NCI-H2227 treated with DMSO at 0.1 percent for 48 hours (cell line): ENCODE measurements around the gene IQCE.

Experiments
- DNase-seq: peaks from one replicate; lab custom pipeline; 2025; lab: John Stamatoyannopoulos, UW

Gene IQCE

GRCh38 chr7:2619116-2619515 is 60.3 kb downstream of the IQCE start:
- no peak for DNase-seq

GRCh38 chr7:2621061-2621828 is 62.5 kb downstream of the IQCE start:
- DNase-seq = peak; percentile 8

- DNase-seq = no peak
Measured at GRCh38 chr7:2621948-2622640, 63.3 kb downstream of the IQCE start.

DNA sequence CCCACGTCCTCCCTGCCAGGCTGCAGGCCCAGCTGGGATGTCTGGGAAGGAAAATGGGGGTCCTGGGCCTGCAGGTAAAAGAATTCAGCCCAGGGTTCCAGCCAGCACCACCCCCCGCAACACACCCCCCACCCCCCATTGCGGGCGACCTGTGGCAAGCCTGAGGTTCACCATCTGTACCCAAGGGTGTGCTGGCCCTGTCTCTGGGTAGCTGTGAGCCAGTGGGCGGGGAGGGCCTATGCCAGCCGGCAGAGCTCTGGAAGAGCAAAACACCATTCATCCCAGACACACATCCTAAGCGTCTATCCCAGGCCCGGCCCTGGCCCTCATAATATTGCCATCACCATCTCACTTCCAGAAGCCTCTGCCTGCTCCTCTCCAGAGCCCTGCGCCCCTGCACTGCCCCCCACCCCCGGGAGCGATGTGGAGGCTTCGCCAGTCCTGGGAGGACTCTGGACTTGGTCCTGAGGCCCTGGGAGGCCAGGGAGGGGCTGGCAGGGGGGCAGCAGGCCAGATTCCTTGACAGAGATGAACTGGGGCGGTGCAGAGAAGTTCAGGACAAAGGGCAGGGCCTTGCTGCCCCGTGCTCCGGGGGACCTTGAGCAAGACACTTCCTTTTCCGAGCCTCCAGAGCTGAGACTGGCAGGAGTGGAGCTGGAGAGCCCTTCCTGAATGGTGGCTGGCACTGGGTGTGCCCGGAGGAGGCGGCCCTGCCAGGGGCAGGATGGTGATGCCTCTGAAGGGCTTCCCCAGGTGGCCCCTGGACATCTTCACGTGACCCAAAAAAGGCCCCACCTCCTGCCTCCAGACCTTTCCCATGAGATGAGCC is 64.3 kb downstream of the IQCE start:
- no peak for DNase-seq

- DNase-seq = no peak
Measured at GRCh38 chr7:2623698-2624014, 64.9 kb downstream of the IQCE start.

GRCh38 chr7:2624293-2624886 is 65.6 kb downstream of the IQCE start:
- DNase-seq = no peak

GRCh38 chr7:2626498-2627117 is 67.8 kb downstream of the IQCE start:
- no peak for DNase-seq

DNA sequence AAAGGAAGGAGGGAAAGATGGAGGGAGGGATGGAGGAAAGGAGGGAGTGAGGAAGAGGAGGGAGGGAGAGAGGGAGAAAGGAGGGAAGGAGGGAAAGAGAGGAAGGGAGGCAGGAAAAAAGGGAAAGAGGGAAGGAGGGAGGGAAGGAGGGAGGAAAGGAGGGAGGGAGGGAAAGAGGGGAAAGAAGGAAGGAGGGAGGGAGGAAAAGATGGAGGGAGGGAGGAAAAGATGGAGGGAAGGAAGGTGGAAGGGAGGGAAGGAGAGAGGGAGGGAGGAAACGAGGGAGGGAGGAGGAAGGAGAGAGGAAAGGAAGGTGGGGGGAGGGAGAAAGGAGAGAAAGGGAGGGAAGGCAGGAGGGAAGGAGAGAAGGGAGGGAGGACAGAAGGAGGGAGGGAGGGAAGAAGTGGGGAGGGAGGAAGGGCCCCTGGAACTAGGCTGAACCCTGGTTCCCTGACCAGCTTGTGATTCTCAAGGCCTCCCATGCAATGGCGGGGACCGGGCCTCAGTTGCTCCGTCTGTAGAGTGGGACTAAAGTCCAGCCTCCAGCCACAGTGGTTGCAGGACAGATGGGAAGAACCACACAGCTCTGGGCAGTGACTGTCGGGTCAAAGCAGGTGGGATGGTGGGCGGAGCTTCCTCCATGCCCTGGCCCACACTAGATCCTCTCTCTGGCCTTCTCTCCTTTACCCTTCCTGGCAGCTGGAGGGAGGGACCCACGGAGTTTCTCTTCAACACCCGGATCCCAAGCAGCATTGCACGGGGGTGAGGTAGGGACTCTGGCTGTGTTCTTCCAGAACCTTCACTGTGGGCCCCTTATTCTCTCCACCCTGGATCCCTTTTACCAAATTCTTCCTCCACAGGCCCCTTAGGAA is 68.7 kb downstream of the IQCE start:
- DNase-seq = no peak

DNA sequence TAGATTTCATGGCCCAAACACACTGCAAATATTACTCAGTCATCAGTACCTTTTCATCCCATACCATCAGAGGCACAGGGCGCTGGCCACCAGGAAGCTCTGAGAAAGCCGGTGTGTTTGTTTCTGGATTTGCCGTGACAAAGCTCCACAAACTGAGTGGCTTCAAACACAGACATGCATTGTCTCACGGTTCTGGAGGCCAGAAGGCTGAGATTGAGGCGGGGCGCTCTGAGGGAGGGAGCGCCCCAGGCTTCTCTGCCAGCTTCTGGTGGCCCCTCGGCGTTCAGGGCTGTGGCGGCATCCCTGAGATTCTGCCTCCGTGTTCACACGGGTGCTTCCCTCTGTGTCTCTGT is 69.3 kb downstream of the IQCE start:
- DNase-seq = no peak

DNA sequence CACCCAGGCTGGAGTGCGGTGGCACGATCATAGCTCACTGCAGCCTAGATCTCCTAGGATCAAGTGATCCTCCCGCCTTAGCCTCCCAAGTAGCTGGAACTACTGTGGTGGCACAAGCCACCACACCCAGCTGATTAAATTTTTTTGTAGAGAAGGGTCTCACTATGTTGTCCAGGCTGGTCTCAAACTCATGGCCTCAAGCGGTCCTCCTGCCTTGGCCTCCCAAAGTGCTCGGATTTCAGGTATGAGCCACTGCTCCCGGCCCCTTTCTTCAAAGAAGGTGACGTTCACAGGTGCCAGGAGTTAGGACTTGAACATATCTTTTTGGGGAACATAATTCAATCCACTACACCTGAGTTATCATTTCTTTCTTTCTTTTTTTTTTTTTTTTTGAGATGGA is 70.1 kb downstream of the IQCE start:
- no peak for DNase-seq

DNA sequence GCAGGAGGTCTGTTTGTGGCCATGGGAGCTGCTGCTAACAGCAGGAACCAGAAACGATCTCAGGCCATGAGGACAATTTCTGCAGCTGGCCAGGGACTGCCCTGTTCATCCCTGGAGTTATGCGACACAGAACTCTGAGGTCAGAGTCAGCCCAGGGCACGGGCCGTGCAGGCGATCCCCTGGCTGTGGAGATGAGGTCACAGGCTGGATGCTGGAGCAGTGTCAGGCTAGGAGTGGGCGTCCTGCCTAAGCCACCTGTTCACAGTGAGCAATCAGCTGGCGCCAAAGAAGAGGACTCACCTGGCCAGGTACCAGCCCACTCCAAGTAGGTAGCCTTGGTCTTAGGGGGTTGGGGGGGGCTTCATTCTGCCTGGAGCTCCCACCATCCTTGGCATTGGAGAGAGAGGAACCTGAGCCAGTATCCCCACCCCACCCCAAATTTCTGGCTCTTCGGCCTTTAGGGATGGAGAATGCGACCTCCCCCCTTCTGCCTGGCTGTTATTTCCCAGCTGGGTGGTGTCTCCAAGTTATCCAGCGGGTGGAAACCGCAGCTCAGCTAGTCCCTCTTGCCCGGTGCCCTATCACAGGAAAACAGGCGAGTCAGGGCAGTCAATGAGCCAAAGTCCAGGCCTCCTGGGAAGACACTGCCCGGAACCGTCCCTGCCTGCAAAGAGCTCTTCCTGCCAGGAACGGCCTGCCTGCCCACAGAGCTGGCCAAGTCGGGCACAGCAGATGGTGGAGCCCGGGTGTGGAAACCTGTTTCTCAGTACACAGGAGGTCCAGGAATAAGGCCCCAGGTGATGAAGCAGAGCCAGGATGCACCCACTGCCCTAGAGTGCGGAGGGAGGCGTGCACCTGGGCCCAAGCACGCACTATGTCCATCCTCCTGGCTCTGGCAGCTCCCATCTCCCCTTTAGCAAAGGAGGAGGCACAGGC is 71.2 kb downstream of the IQCE start:
- DNase-seq = no peak

GRCh38 chr7:2631946-2632732 is 73.4 kb downstream of the IQCE start, which contains the start of gene TTYH3:
TTYH3 (plus strand) TSS chr7:2631986; CDS start chr7:2632156, 170 bp downstream.
- DNase-seq = no peak

GRCh38 chr7:2632733-2633537 is 74.2 kb downstream of the IQCE start:
- DNase-seq = peak; percentile 17

GRCh38 chr7:2633538-2634266 is 74.9 kb downstream of the IQCE start:
- no peak for DNase-seq

DNA sequence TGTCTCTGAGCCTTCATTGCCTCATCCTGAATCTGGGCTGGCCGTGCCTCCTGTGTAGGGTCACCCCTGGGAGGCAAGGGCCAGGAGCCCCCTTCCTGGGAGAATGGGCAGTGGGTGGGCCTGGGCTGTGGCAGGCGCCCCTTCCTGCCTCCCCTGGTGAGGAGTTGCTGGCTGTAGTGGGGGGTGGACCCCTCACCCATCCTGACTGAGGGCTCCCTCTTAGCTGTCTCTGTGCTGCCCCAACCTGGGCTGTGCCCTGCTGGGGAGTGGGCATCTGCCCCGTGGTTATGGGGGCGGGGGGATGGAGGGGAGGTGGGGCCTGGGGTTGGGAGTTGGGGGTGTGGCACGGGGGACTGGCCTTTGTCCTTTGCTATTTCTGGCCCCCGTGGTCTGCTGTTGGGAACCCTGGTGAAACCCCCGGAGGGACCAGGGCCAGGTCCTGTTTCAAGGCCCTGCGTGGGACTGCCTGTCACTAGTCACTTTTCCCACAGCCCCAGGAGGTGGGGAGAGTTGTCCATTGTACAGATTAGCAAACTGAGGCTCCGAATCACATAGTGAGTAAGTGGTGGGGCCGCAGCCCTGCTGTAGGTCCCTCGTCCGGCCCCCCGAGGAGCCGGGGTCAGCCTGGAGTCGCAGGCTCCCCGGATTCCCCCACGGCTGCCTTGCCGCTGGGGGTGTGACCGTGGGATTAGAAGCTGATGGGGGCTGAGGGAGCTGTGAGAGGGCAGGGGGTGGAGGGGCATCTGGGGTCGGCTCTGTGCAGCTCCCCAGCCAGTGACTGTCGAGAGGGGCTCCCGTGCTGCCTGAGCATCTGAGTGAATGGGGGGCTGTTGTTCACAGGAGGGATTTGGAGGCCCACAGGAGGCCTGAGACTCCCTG is 75.7 kb downstream of the IQCE start:
- DNase-seq = no peak

- DNase-seq = no peak
Measured at GRCh38 chr7:2635148-2635668, 76.4 kb downstream of the IQCE start.
